HG02642 (cell line): ENCODE measurements around the gene SYNJ2.

Experiments used
- ATAC-seq: cut with Tn5 transposase; IDR thresholded peaks from one replicate; pipeline ENCODE4 v1.9.1; 2021; ENCODE audit warnings: mild to moderate bottlenecking; ENCODE audit not compliant: unreplicated experiment, poor library complexity

The SYNJ2 gene

DNA sequence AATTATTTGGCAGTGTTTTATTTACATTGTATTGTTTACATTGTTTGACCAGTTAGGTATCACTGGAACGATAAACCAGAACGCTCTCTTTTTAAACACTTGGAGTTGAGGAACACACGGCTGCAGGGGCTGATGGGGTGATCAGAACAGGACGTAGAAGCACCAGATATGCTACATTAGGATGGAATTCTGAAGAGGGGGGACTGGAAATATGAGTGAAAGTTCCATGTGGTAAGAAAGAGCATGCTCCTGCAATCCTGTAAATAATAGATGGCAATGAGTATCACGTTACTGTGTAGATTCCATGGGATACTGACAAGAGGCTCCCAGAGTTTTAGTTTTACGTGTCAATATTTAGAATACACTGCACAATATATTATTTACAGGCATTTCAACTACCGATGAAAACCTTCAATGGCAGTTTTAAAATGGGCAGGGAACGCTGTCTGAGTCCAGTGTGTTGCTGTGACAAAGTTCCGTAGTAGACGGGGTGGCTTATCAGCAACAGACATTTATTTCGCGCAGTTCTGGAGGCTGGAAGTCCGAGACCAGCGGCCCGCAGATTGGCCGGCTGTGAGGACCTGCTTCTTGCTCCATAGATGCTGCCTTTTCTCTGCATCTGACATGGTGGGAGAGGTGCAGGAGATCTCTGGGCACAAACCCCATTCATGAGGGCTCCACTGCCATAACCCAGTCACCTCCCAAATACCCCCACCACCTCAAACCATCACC is 43.1 kb downstream of the SYNJ2 start:
- no peak for ATAC-seq

DNA sequence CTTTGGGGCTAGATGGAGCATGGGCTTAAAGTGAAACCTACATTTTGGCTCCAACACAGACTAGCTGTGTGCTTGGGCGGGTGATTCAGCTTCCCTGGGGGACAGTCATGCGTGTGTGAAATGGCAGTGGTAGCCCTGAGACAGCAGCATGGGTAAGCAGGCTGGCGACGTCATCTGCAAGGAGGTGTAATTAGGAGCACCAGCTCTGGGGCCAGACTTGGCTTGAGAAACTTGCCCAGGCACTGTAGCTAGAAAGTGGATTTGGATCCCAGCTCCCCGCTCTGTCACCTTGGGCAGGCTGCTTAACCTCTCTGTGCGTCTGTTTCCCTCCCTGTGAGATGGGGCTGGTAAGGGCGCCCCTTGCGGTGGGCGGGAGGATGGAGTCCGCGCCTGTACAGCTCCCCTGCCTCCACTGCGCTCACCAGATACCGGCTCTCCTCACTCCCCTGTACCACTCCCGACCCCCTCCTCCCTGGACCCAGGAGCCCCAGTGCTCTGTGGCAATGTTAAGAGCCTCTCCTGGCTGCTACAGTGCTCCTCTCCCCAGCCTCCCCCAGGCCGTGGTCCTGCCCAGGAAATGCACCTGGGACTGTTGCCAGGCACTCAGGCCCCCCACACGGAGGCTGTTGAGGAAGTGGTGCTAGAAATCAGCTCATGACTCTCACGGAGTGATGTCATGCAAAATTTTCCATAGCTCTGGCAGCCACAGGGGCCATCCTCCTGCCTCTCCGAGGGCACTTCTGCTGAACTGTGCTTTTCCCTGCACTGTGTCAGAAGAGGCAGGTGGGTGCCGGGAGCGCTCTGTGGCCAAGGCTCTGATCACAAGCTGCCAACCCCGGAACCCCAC is 44.6 kb downstream of the SYNJ2 start:
- peak; percentile 87 for ATAC-seq

DNA sequence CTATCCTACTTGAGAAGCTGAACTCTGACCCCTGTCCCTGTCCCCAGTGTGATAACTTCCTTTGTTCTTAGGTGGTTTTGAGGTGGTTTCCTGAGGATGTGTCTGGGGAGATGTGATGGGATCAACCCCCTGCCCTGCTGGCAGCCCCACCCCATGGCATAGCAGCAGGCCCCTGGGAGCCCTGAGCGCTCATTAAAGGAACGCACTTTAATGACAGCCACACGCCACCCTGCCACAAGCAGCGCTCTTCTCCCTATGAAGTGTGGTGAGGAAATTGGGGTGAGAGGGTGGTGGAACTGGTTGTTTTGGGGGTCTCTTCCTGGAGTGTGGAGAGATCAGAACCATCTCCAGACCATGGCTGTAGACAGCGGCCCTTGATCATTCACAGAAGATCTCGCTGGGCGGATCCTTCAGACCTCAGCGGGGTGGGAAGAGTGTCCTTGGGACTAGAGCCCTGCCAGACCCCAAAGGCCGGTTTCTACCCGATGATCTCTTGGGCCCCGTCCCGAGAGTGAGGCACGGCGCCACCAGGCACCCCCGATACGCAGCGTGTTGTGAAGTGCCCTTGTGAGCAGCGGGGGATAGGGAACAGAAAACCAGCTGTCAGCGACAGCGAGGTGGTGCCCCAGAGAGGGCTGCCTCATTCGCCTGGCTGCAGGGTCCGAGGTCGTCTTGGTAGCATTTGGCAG is 45.4 kb downstream of the SYNJ2 start:
- ATAC-seq: no peak

DNA sequence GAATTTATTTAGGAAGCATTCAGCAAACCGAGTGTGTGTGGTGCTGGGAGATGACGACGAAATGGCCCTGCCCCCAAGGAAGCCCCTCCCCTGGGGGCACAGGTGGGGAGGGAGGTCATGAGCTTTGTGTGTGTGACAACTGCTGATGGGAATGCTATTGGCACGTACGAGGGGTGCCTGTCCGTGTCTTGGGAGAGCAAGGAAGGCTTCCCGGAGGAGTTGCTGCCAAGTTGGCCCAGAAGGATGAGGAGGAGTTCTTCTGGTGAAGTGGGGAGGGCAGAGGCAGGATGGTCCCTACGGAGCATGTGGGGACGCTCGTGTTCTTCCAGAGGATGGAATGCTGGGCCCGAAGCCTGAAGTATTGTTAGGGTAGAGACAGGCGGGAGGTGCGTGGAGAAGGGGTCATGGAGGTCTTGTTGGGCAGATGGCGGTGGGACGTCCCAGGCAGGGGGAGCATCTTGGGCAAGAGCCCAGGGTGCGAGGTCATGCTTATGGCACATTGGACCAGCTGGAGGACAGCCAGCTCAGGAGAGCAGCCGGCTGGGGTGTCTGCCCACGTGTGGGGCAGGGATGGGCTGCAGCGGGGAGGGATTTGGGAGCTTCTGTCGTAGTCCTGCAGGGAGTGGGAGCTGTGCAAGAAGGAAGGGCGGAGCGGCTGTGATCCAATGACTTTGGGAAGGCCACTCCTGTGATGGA is 46.1 kb downstream of the SYNJ2 start:
- ATAC-seq: no peak

DNA sequence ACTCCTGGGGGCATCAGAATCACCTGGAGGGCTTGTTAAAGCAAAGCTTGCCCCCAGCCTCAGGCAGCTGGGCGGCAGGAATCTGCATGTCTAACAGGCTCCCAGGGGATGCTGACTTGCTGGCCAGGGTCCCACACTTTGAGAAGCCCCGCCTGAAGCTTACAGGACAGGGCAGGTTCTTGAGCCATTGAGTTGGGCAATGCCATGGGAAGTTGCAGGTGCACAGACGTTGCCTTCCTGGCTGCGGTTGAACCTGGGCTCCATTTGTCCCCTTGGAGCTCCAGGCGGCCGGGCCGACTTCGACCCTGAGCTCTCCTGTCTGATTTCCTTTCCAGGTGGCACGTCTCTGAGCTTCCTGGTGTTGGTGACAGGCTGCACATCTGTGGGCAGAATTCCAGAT is 46.8 kb downstream of the SYNJ2 start:
- ATAC-seq: no peak

DNA sequence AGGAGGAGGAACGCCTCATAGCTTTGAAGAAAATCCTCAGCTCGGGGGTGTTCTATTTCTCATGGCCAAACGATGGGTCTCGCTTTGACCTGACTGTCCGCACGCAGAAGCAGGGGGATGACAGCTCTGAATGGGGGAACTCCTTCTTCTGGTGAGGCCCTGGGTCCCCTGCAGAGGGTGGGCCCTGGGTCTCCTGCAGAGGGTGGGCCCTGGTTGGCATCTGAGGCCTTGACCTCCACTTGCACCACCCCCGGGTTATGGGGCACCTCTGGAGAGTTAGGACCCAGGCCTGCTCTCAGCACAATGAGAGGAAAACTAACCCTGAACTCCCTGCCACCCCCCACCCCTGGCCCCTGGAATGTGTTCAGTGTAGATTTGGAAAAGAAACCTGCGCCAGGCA is 47.2 kb downstream of the SYNJ2 start:
- no peak for ATAC-seq

DNA sequence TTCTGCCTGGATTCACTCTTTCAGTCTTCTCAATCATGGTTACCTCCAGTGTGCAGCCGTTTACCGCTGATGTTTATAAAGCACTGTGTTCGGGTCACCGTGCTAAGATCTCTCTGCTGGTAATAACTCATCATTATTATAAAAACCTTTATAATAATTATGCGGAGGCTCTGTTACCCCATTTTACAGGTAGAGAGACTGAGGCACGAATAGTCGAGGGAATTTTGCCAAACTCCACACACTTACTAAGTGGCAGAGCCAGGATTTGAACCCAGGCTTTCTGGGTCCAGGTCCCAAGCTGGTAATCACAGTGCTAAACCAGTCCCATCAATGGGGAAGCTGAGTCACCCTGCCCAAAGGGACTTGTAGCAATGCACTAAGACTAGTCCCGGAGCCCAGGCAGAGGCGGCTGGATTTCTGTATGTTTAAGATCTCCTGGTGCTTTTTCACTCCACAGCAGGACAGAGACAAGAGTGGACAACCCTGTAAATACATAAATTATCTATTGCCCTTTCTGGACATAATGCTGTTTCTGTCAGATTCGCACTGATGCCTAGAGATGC is 48.1 kb downstream of the SYNJ2 start:
- no peak for ATAC-seq

DNA sequence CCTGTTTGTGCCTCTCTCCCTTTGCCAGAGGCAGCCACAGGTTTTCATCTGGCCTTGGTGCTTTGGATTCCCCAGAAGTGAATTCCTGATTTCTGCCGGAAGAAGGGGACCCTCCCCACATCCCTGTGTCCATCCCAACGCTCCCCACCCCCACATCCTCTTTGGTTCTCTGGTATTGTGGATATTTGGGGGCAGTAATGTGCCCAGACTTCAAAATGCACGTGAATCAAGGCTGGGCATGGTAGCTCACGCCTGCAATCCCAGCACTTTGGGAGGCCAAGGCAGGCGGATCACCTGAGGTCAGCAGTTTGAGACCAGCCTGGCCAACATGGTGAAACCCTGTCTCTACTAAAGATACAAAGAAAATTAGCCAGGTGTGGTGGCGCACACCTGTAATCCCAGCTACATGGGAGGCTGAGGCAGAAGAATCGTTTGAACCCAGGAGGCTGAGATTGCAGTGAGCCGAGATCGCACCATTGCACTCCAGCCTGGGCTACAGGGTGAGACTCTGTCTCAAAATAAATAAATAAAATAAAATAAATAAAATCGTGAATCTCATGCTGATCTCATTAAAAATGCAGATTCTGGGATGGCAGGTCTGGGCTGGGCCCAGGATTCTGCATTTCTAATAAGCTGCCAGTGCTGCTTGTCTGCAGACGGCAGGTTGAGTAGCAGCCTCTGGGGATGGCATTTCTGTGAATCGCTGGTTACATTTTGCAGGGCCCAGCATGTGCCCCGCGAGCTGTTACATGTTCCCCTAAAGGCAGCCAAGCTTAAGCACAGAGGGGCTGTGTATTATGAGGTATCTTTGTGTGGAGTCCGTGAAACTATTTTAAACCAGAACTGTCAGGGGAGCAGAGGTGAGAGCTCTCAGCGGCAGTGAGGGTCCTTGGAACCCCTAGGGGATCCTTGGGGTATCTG is 49.0 kb downstream of the SYNJ2 start:
- ATAC-seq: no peak

DNA sequence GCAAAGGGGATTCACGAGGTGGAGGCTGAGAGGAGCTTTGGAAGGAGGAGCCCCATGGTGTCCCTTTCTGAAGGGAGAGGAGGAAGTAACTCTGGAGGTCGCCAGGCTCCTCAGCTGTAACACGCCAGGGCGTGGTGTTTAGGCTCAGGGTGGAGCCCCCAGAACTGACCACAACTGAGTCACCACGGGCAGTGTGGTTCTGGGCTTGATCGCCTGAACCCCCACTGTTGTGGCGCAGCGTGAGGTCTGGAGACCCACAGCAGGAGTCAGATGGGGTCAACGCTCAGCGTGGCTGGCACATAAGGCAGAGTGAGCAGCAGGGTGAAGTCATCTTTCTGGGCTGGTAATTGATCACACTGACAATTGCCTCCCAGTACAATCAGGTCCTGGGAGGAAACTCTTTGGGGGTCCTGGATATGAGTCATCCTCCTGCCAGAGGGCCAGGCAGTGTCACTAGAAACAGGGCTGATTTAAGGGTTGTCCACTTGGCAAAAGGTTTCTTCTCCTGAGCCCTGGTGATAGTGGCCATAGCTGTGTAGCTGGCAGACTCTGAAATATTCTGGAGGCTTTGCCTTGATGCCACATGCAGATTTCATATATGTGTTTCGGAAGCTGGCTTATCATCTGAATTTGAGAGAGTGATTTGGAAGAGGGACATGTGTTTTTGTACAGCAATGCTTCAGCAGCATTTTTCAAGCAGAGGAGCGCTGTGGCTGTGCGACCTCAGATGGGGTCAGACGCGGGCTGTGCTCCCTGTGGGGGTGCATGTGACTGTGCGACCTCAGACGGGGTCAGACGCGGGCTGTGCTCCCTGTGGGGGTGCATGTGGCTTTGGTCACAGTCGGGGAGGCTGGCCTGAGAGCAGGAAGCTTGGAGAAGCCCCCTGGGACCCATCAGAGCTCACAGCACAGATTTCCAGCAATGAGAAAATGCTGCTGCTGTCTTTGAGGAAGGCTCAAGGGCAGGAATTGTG is 50.0 kb downstream of the SYNJ2 start:
- no peak for ATAC-seq

DNA sequence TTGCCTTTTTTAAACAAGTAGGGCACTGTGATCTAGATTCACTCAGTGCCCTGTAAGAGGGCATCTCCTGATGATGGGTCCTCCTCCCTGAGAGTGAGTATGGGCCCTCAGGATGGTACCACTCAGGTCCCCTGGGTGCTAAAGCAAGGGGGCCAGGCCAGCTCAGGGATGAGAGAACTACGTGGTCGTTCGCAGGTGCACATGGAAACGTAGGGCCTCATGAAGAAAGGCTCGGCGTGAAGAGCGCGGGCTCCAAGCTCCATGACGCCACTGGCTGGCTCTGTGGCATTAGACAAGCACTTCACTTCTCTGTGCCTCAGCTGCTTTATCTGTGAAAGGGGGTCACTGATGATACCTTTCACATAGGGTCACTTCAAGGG is 50.7 kb downstream of the SYNJ2 start:
- no peak for ATAC-seq

DNA sequence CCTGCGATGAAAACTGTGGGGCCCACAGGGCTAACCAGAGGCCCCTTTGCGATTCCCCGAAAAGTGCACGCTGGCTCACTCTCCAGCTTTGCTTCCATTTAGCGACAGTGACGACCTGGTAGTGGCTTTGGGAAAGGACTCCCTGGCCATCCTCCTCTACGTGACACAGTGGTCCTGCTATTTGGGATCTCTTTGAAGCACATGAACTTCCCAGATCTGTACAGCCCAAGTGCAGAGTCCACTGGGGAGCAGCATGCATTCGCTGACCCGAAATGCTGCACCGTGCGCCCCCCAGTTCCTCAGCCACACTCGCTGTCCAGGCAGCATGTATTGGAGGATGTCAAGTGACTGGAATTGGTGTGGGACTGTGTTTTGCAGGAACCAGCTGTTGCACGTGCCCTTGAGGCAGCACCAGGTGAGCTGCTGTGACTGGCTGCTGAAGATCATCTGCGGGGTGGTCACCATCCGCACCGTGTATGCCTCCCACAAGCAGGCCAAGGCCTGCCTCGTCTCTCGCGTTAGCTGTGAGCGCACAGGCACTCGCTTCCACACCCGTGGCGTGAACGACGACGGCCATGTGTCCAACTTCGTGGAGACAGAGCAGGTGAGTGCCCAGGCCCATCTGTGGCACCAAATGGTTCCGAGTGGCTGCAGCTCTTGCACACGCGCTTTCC is 51.6 kb downstream of the SYNJ2 start:
- ATAC-seq: no peak

DNA sequence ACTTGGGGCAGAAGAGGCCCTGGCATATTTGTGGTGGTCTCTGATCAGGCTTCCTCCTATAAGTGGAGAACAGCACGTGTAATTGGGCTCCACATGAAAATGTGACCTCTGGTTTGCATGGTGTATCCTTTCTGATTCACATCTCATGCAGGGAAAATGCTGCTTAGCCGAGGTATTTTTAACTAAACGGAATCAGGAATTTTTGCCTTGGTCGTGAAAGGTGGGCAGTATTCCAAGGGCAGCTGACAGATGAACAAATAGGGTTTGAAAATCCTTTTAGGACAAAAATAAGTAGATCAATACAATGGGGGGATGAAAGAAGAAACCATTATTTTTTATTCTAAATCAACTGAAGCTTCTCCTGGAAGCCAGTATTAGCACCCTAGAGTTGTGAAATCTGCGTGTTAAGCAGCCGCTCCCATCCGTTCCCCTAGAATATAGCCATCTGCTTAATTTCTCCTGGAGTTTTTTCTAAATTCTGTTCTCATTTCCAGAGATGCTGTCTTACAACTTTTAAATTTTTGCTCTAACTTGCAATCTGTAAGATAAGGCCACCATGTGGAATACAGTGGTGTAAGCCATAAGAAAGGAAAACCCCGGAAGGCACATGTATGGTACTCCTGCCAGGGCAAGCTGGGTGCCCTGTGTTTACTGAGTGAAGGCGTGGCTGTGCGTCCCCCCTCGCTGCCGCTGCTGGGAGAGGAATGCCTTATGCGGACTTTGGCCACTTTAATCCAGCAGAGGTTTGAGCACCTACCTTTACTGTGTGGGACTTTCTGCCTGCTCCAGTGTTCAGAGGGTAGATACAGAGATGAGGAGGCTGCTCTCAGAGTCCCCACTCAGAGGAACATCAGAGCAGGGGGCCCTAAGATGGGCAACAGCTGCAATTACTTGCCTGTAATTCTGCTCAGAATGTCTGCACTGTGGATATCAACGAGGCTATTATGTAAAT is 52.4 kb downstream of the SYNJ2 start:
- ATAC-seq: no peak

DNA sequence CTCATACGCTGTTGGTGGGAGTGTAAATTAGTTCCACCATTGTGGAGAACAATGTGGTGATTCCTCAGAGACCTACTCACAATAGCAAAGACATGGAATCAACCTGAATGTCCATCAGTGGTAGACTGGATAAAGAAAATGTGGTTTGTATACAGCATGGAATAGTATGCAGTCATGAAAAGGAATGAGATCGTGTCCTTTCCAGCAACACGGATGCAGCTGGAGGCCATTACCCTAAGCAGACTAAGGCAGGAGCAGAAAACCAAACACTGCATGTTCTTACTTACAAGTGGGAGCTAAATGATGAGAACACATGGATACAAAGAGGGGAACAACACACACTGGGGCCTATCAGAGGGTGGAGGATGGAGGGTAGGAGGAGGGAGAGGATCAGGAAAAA is 54.6 kb downstream of the SYNJ2 start:
- no peak for ATAC-seq

DNA sequence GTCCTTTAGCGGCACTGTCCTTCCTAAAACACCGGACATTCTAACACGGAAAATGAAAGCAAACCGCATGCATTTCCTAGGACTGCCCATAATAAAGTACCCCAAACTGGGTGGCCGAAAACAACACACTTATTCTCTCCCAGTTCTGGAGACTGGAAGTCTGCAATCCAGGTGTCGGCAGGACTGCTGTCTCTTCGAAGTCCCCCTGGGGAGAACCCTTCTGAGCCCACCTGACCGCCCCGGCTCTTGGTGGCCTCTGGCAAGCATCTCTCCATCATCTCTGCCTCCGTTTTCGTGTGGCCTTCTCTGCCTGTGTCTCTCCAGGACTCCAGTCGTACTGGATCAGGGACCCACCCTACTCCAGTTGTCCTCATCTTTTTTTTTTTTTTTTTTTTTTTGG is 55.4 kb downstream of the SYNJ2 start:
- ATAC-seq: no peak

DNA sequence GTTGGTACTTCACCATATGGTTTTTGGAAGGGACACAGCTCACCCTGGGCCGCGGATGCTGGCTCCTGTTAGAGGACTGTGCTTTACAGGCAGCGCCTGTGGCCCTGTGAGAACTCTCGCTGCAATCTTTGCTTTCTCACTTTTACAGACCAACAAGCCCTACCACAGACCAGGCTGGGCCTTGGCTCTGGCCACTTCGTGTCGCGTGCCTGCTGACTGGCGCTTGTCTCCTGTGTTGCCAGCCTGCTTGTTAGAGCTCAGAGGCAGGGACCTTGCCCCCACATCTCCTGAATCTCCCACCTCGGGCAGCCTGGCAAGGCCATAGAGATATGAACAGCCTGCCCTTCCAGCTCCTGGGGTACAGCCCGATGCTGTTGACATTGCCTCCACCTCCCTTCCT is 56.1 kb downstream of the SYNJ2 start:
- ATAC-seq: no peak

DNA sequence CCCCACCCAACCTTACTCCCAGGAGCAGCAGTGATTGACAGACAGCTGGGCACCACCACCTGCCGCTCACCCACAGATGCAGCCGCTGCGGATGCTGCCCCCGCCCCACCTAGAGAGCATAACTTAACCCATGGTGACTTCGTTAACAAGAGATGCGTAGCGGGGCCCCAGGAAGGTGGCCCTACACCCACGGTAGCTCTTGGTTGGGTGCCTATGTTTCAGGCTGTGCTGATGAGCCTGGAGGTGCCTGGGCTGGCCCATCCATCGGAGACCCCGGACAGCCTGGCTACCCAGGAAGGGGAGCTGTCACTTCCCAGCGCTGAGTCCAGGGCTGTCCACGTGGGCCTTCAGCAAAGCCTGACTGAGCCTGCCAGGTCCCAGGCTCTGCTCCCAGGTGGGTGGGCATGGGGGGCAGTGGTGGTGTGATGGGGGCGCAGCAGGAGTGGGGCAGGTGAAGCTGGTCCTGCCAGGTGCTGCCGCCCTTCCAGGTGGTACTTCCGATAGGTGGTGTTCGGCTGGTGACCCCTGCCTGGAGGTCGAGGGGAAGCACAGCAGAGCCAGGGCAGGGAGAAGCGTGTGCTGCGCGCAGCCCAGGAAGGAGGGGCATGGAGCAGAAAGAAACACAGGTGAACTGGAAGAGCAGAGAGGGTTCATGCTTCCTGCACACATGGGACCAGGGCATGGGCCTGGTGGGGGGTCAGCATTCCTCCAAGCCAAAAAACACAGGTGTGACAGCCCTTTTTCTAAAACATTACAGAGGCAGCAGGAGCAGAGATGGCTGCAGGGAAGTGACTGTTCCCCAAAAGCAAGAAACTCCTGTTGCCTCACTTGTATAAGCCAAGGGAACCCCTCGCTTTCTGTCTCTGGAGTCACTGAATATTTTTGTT is 56.9 kb downstream of the SYNJ2 start:
- ATAC-seq: no peak
